KMS-11 (cell line): ENCODE measurements around the gene C1orf116.

Experiments
- H2AFZ ChIP-seq: fragments of 200-600 bp; sonication (generic); 2 replicates; pipeline ENCODE4 v1.6.1; 2016; ENCODE audit warnings: antibody characterized with exemption, mixed run types, low read depth
- H3K27ac ChIP-seq: fragments of 200-600 bp; sonication (generic); 2 replicates; pipeline ENCODE4 v1.6.1; 2016; ENCODE audit warnings: mild to moderate bottlenecking, mixed run types
- H3K27me3 ChIP-seq: fragments of 200-600 bp; sonication (generic); 2 replicates; pipeline ENCODE4 v1.6.1; 2017; ENCODE audit warnings: mild to moderate bottlenecking, low read depth, mixed run types, moderate library complexity; ENCODE audit not compliant: insufficient read depth
- H3K36me3 ChIP-seq: fragments of 200-600 bp; sonication (generic); 2 replicates; pipeline ENCODE4 v1.6.1; 2017; ENCODE audit warnings: mild to moderate bottlenecking, mixed run types; ENCODE audit not compliant: insufficient read depth
- H3K4me1 ChIP-seq: fragments of 200-600 bp; sonication (generic); 2 replicates; pipeline ENCODE4 v1.6.1; 2016; ENCODE audit warnings: mild to moderate bottlenecking, low read depth, mixed run types; ENCODE audit not compliant: poor library complexity, severe bottlenecking
- H3K4me2 ChIP-seq: fragments of 200-600 bp; sonication (generic); 2 replicates; pipeline ENCODE4 v1.7.0; 2016; ENCODE audit warnings: mild to moderate bottlenecking, mixed run types
- H3K4me3 ChIP-seq: fragments of 200-600 bp; sonication (generic); IDR thresholded peaks from 2 replicates; pipeline ENCODE4 v1.6.1; 2017; ENCODE audit warnings: low read depth, low read length, mixed read lengths; ENCODE audit not compliant: insufficient read depth
- H3K79me2 ChIP-seq: fragments of 200-600 bp; sonication (generic); 2 replicates; pipeline ENCODE4 v1.6.1; 2016; ENCODE audit warnings: low read depth, mixed run types; ENCODE audit not compliant: insufficient read depth
- H3K9ac ChIP-seq: fragments of 200-600 bp; sonication (generic); 2 replicates; pipeline ENCODE4 v1.6.1; 2016; ENCODE audit warnings: mild to moderate bottlenecking, mixed run types
- H4K20me1 ChIP-seq: fragments of 200-600 bp; sonication (generic); 2 replicates; pipeline ENCODE4 v1.6.1; 2016; ENCODE audit warnings: mild to moderate bottlenecking, mixed run types; ENCODE audit not compliant: insufficient read depth
- TF ChIP-seq, protein P1 (sequence below): fragments of 200-600 bp; sonication (generic); conservative IDR thresholded peaks from 2 replicates; pipeline ENCODE4 v1.6.1; 2017; ENCODE audit warnings: low read depth, mild to moderate bottlenecking, antibody characterized with exemption, low read length, moderate library complexity, mixed read lengths

The C1orf116 gene

DNA sequence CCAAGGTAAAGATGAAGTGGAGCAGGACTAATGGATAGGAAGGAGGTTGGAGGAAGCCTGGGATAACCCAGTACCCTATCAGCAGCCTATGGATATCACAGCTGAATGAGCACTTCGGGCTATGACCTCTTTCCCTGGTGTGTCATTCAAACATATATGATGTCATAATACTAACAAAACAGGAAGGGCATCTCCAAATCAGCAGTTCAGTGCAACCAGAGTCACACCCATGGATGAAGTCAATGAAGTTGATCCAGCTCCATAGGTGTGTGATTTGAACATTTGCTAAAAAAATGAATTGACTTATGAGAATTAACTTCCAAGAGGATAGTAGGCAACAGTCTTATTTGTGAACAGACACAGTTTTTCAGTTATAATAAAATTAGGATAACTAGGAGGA, 1.7 kb upstream of the C1orf116 start:
- H3K79me2 ChIP-seq, result no peaks in the 10 kb centered on the region
- H3K4me3 ChIP-seq, result no peak overlapping the region
- no peak overlapping the region for H3K4me2 ChIP-seq

DNA sequence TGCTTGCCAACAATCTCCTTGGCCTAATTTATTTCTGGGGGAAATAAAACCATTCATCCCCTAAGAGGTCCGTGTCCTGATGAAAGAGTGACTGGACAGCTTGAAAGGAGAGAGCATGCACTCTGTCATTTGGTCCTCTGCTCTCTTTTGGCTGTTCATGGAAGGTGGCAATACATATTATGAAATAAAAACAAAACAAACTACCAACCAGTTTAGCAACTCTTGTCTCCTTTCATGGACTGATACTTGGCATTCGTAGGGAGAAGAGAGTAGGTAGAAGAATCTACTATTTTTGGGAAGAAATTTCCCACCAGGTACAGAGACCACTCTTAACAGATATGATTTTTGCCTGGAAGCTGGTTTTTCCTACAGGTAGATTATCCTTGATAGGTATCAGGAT, 746 bp upstream of the C1orf116 start:
- Histone ChIP-seq H3K4me2 (no peak overlapping the region), H3K79me2 (no peaks in the 10 kb centered on the region), H3K27me3 (no peaks in the 10 kb centered on the region), H3K9ac (no peak overlapping the region), H3K4me3 (no peak overlapping the region), H3K36me3 (no peaks in the 10 kb centered on the region), H2AFZ (no peak overlapping the region), H4K20me1 (no peaks in the 10 kb centered on the region), H3K4me1 (no peaks in the 10 kb centered on the region), H3K27ac (no peak overlapping the region)
- TF ChIP-seq, protein P1, sequence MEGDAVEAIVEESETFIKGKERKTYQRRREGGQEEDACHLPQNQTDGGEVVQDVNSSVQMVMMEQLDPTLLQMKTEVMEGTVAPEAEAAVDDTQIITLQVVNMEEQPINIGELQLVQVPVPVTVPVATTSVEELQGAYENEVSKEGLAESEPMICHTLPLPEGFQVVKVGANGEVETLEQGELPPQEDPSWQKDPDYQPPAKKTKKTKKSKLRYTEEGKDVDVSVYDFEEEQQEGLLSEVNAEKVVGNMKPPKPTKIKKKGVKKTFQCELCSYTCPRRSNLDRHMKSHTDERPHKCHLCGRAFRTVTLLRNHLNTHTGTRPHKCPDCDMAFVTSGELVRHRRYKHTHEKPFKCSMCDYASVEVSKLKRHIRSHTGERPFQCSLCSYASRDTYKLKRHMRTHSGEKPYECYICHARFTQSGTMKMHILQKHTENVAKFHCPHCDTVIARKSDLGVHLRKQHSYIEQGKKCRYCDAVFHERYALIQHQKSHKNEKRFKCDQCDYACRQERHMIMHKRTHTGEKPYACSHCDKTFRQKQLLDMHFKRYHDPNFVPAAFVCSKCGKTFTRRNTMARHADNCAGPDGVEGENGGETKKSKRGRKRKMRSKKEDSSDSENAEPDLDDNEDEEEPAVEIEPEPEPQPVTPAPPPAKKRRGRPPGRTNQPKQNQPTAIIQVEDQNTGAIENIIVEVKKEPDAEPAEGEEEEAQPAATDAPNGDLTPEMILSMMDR, result no peak

More for the DNA sequence above, 1.7 kb upstream of the C1orf116 start:
- Histone ChIP-seq H4K20me1 (no peaks in the 10 kb centered on the region), H3K27ac (no peak overlapping the region), H2AFZ (no peak overlapping the region), H3K27me3 (no peaks in the 10 kb centered on the region), H3K9ac (no peak overlapping the region), H3K36me3 (no peaks in the 10 kb centered on the region), H3K4me1 (no peaks in the 10 kb centered on the region)
- TF ChIP-seq, protein P1, result no peak

DNA sequence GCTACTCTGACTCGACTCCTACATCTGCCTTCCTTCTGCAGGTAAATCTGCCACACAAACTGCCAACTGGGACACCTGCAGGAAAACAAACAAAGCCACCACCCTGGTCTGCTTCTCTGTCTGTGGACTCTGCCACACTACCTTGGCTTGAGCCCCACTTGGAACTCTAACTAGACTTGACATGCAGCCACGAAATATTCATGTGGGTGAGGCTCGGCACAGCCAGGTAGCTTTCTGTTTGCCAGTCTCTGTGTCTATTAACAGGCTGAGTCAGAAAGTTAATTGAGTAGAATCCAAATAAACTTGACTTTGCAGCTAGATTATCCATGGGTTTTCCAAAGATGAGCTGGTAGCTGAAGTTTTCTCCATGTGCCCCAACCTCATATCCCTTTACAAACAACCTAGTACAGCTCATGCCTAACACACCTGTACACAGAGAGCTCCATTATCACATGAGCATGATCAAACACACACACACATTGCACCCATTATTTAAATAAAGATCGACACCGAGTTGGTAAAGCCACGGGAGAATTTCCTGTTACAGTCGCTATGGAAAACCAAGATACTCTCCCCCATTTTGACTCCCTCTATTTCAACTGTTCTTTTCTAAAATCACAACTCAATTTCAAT, 808 bp downstream of the C1orf116 start:
- TF ChIP-seq, protein P1, result no peak
- H3K4me1 ChIP-seq, result no peaks in the 10 kb centered on the region
- no peak overlapping the region for H3K4me2 ChIP-seq
- no peak overlapping the region for H2AFZ ChIP-seq
- no peak overlapping the region for H3K27ac ChIP-seq
- no peak overlapping the region for H3K4me3 ChIP-seq
- no peaks in the 10 kb centered on the region for H4K20me1 ChIP-seq
- no peaks in the 10 kb centered on the region for H3K27me3 ChIP-seq
- no peaks in the 10 kb centered on the region for H3K79me2 ChIP-seq
- H3K9ac ChIP-seq, result no peak overlapping the region
- no peaks in the 10 kb centered on the region for H3K36me3 ChIP-seq

GRCh38 chr1:207031016-207031415, 1.5 kb downstream of the C1orf116 start:
- H3K36me3 ChIP-seq, result no peaks in the 10 kb centered on the region
- no peak overlapping the region for H3K4me2 ChIP-seq
- no peaks in the 10 kb centered on the region for H3K4me1 ChIP-seq
- H3K4me3 ChIP-seq, result no peak overlapping the region
- H3K79me2 ChIP-seq, result no peaks in the 10 kb centered on the region
- TF ChIP-seq, protein P1, result no peak
- H4K20me1 ChIP-seq, result no peaks in the 10 kb centered on the region
- no peak overlapping the region for H3K27ac ChIP-seq
- H3K27me3 ChIP-seq, result no peaks in the 10 kb centered on the region
- no peak overlapping the region for H3K9ac ChIP-seq
- H2AFZ ChIP-seq, result no peak overlapping the region
